ENCODE measurements around the gene NUFIP2.

NUFIP2 gene

GRCh38 chr17:29212094-29212631 lies 81.8 kb downstream of the NUFIP2 start:
- Histone ChIP-seq H3K4me3 (ENCODE audit: low read length) (no peak overlapping the region), H3K4me2 (ENCODE audit: low read length) (no peak overlapping the region), H3K27me3 (ENCODE audit: control insufficient read depth, insufficient read depth, low read length) (peaks cover 30% of the 10 kb centered on the region), H3K9me3 (replicated peaks; ENCODE audit: low read length) (no peaks in the 10 kb centered on the region), H3K9ac (ENCODE audit: low read depth, low read length) (no peak overlapping the region), H3K4me1 (ENCODE audit: control insufficient read depth, insufficient read depth, low read length) (no peaks in the 10 kb centered on the region), H3K36me3 (ENCODE audit: insufficient read depth, low read length) (no peaks in the 10 kb centered on the region)

- Histone ChIP-seq H3K4me3 (ENCODE audit: low read length) (no peak overlapping the region), H3K4me2 (ENCODE audit: low read length) (no peak overlapping the region)
Measured at GRCh38 chr17:29210879-29211278, 83.1 kb downstream of the NUFIP2 start.

GRCh38 chr17:29209073-29209472 lies 84.9 kb downstream of the NUFIP2 start:
- Histone ChIP-seq H3K4me1 (ENCODE audit: control insufficient read depth, insufficient read depth, low read length) (no peaks in the 10 kb centered on the region), H3K9me3 (replicated peaks; ENCODE audit: low read length) (no peaks in the 10 kb centered on the region), H3K27me3 (ENCODE audit: control insufficient read depth, insufficient read depth, low read length) (peaks cover 21% of the 10 kb centered on the region), H3K4me2 (ENCODE audit: low read length) (no peak overlapping the region), H3K4me3 (ENCODE audit: low read length) (no peak overlapping the region), H3K36me3 (ENCODE audit: insufficient read depth, low read length) (no peaks in the 10 kb centered on the region), H3K9ac (ENCODE audit: low read depth, low read length) (no peak overlapping the region)

More at GRCh38 chr17:29210879-29211278, 83.1 kb downstream of the NUFIP2 start:
- H3K9me3 ChIP-seq (replicated peaks; ENCODE audit: low read length): no peaks in the 10 kb centered on the region
- H3K27me3 ChIP-seq (ENCODE audit: control insufficient read depth, insufficient read depth, low read length): peaks cover 23% of the 10 kb centered on the region
- no peaks in the 10 kb centered on the region for H3K36me3 ChIP-seq (ENCODE audit: insufficient read depth, low read length)
- H3K9ac ChIP-seq (ENCODE audit: low read depth, low read length): no peak overlapping the region
- no peaks in the 10 kb centered on the region for H3K4me1 ChIP-seq (ENCODE audit: control insufficient read depth, insufficient read depth, low read length)

DNA sequence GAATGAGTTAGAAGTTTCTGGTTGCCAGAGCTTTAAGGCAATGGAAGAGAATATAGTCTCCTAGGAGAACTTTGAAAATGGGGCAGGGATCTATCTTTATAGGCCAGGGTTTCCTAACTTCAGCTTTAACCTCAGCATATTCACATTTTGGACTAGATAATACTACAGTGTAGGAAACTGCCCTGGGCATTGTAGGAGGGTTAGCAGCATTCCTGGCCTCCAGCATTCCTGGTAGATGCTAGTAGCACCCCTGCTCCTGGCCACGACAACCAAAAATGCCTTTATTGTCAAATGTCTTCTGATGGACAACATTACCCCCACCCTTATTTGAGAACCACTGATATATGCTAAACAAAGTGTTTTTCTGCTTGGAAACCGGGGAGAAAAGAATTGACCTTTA lies 86.0 kb downstream of the NUFIP2 start:
- Histone ChIP-seq H3K27me3 (ENCODE audit: control insufficient read depth, insufficient read depth, low read length) (peaks cover 21% of the 10 kb centered on the region), H3K4me3 (ENCODE audit: low read length) (no peak overlapping the region), H3K36me3 (ENCODE audit: insufficient read depth, low read length) (no peaks in the 10 kb centered on the region), H3K9ac (ENCODE audit: low read depth, low read length) (no peak overlapping the region), H3K4me1 (ENCODE audit: control insufficient read depth, insufficient read depth, low read length) (no peaks in the 10 kb centered on the region), H3K4me2 (ENCODE audit: low read length) (no peak overlapping the region), H3K9me3 (replicated peaks; ENCODE audit: low read length) (no peaks in the 10 kb centered on the region)
